K562 (cell line): ENCODE results near the gene ACTL10. TPM values are rescaled to one million over a fixed set of nuclear protein-coding genes. Genes with fewer than 3 reads are reported as not detected.

Experiments used
- ATAC-seq: fragments of 200-7000 bp; cut with Tn5 transposase; 3 replicates; pipeline ENCODE4 v1.9.1; 2020; ENCODE audit warnings: moderate library complexity
- BruUV-seq: library from RNA; stranded (reverse); fragments of 400-500 nt; replicated peaks from 2 replicates; lab custom pipeline; 2021; lab: Mats Ljungman, UMichigan
- CTCF ChIA-PET: fragments of 300-600 bp; formaldehyde crosslinking; extraction: SDS; loops from one replicate; lab custom pipeline; 2021; ENCODE audit warnings: low intra/inter-chr PET ratio; lab: Yijun Ruan, JAX
- POLR2A ChIA-PET: fragments of 300-600, 350-650 bp; sonication (Branson Sonifier 250); formaldehyde crosslinking; extraction: SDS; loops from one replicate; lab custom pipeline; 2021; ENCODE audit warnings: antibody characterized with exemption, inconsistent platforms; lab: Yijun Ruan, JAX
- DNase-seq, 4 experiments: peaks; one replicate each; pipeline versions ENCODE4 v3.0.0 to v3.0.0-alpha.2; 2011 to 2018; ENCODE audit warnings: low spot score in 3 of 4, mixed read lengths in 3 of 4; ENCODE audit errors: extremely low read depth in 1 of 4
- FAIRE-seq: peaks from 2 replicates; lab custom pipeline; 2011; peaks lifted over from hg19 to GRCh38; lab: Jason Lieb, UNC
- H2AFZ ChIP-seq: 2 replicates; pipeline ENCODE4 v1.6.0; 2011; ENCODE audit warnings: low read depth, low read length, control low read depth, inconsistent platforms
- H3K27ac ChIP-seq: fragments of 200-600 bp; 3 replicates; pipeline ENCODE4 v1.8.0; 2011; ENCODE audit warnings: low read depth, mild to moderate bottlenecking, control low read depth, inconsistent platforms, low read length, moderate library complexity, mixed read lengths; ENCODE audit errors: extremely low read depth
- H3K27me3 ChIP-seq, 2 experiments: fragments of 300-600 bp in 1 of 2; 2 replicates in 1 of 2; 3 replicates in 1 of 2; pipeline versions ENCODE4 v1.6.0 to v1.8.0; 2011; ENCODE audit warnings: inconsistent platforms in 2 of 2, low read length in 2 of 2, mild to moderate bottlenecking in 1 of 2, mixed read lengths in 1 of 2, moderate library complexity in 1 of 2; ENCODE audit not compliant: control insufficient read depth in 2 of 2, insufficient read depth in 2 of 2
- H3K36me3 ChIP-seq: fragments of 300-600 bp; 3 replicates; pipeline ENCODE4 v1.8.0; 2011; ENCODE audit warnings: mild to moderate bottlenecking, low read length, inconsistent platforms; ENCODE audit not compliant: control insufficient read depth, insufficient read depth
- H3K4me1 ChIP-seq, 2 experiments: fragments of 200-600 bp in 1 of 2; replicated peaks in 1 of 2; 2 replicates in 1 of 2; 3 replicates in 1 of 2; pipeline versions ENCODE4 v1.5.1 to v1.8.0; 2011; ENCODE audit warnings: inconsistent platforms in 2 of 2, low read length in 2 of 2, mild to moderate bottlenecking in 1 of 2, mixed read lengths in 1 of 2, moderate library complexity in 1 of 2; ENCODE audit not compliant: control insufficient read depth in 2 of 2, insufficient read depth in 2 of 2
- H3K4me2 ChIP-seq: 2 replicates; pipeline ENCODE4 v1.6.1; 2011; ENCODE audit warnings: low read length, control low read depth, inconsistent platforms, mixed read lengths; ENCODE audit not compliant: insufficient read depth
- H3K4me3 ChIP-seq: fragments of 200-600 bp; sonication (generic), shearing (Covaris generic); 2 replicates; pipeline ENCODE4 v1.5.1; 2016; ENCODE audit warnings: control low read depth, inconsistent platforms
- H3K79me2 ChIP-seq: fragments of 200-600 bp; 3 replicates; pipeline ENCODE4 v1.8.0; 2011; ENCODE audit warnings: low read length, inconsistent platforms; ENCODE audit not compliant: control insufficient read depth, insufficient read depth
- H3K9ac ChIP-seq, 2 experiments: 2 replicates each; pipeline versions ENCODE4 v1.6.0 to v1.6.1; 2011; ENCODE audit warnings: low read depth in 2 of 2, low read length in 2 of 2, control low read depth in 1 of 2, inconsistent platforms in 1 of 2, mild to moderate bottlenecking in 1 of 2, mixed read lengths in 1 of 2; ENCODE audit not compliant: insufficient read depth in 1 of 2
- H3K9me1 ChIP-seq: one replicate; pipeline ENCODE4 v1.6.0; 2011; ENCODE audit warnings: inconsistent platforms, mild to moderate bottlenecking, low read length, moderate library complexity; ENCODE audit not compliant: control insufficient read depth, insufficient read depth
- H3K9me3 ChIP-seq: replicated peaks from 2 replicates; pipeline ENCODE4 v1.5.1; 2011; ENCODE audit warnings: low read depth, low read length, inconsistent platforms; ENCODE audit not compliant: control insufficient read depth, insufficient read depth
- H4K20me1 ChIP-seq: replicated peaks from 2 replicates; pipeline ENCODE4 v1.6.1; 2011; ENCODE audit warnings: low read length, inconsistent platforms, mixed read lengths; ENCODE audit not compliant: control insufficient read depth, insufficient read depth
- BHLHE40 ChIP-seq: IDR thresholded peaks from 2 replicates; pipeline ENCODE4 v1.6.1; 2011; ENCODE audit warnings: low read length, improper control_type of control experiment
- HNRNPUL1 ChIP-seq: fragments of 200-400 bp; formaldehyde crosslinking; IDR thresholded peaks from 2 replicates; pipeline ENCODE4 v1.6.1; 2017; ENCODE audit warnings: low read length
- ZKSCAN1 ChIP-seq: fragments of 150-350 bp; IDR thresholded peaks from 2 replicates; pipeline ENCODE4 v1.6.1; 2016; ENCODE audit warnings: low read depth, low read length
- WGBS: fragments of 100-300 bp; shearing (Covaris generic); methylation state at CpG from one replicate; pipeline ENCODE4 v1.1.6; 2016; ENCODE audit warnings: low coverage, mixed read lengths; ENCODE audit not compliant: insufficient coverage; ENCODE audit errors: missing lambda C conversion rate; 5-methylcytosine and 5-hydroxymethylcytosine counted together
- in situ Hi-C: fragments of 300-500 bp; cut with MboI; formaldehyde crosslinking; loops from 4 replicates; pipeline ENCODE4 v1.15.0; 2018; ENCODE audit warnings: inconsistent platforms, mixed read lengths
- intact Hi-C: fragments of 100-400 bp; cut with micrococcal nuclease; formaldehyde crosslinking; loops from 2 replicates; pipeline ENCODE4 v1.14.2; 2022
- polyA plus RNA-seq, 8 experiments: library from polyadenylated mRNA; depleted of rRNA in 4 of 8; stranded (reverse) in 5 of 8; unstranded in 3 of 8; fragments of >200 nt; fragmentation: Nextera tagmentation in 2 of 8; fragmentation: Illumina TruSeq in 1 of 8; extraction: Ambion mirVana in 2 of 8; extraction: Trizol in 1 of 8; gene quantifications; 2 replicates each; pipeline versions ENCODE4 v1.2.1 to v1.2.3, GENCODE V29; 2011 to 2014; ENCODE audit warnings: inconsistent platforms in 1 of 8, missing spikeins in 1 of 8
- total RNA-seq, 7 experiments: library from RNA; depleted of rRNA in 6 of 7; stranded (reverse); fragments of >200 nt in 6 of 7; fragmentation: Illumina TruSeq in 2 of 7; extraction: Trizol in 2 of 7; gene quantifications; 2 replicates each; pipeline versions ENCODE4 v1.2.1 to v1.2.3, GENCODE V29; 2011 to 2021; ENCODE audit warnings: low replicate concordance in 1 of 7
- TF ChIP-seq, protein P1 (sequence below): fragments of 450-650 bp; formaldehyde crosslinking; IDR thresholded peaks from 2 replicates; pipeline ENCODE4 v1.4.0; 2020; ENCODE audit warnings: mild to moderate bottlenecking, mixed read lengths
- TF ChIP-seq, protein P2 (sequence below): fragments of 250-450 bp; sonication (Bioruptor Pico); IDR thresholded peaks from 2 replicates; pipeline ENCODE4 v1.5.1; 2021; ENCODE audit warnings: mild to moderate bottlenecking
- TF ChIP-seq, protein P3 (sequence below): IDR thresholded peaks from 3 replicates; pipeline ENCODE4 v1.6.1; 2011; ENCODE audit warnings: borderline replicate concordance, mild to moderate bottlenecking, moderate library complexity; ENCODE audit not compliant: insufficient read length; ENCODE audit errors: extremely low read depth

The ACTL10 gene
- total and polyA plus RNA-seq, 9 of the 15 experiments (the other 6 are each of a cell fraction or from before 2014, with no cell fraction given), result 0.07 to 0.14 TPM; not detected in 7

- no peaks in the 10 kb centered on the region for H4K20me1 ChIP-seq
- H3K4me2 ChIP-seq, result 0 out of 2 replicates have a peak overlapping the region, but pooled peaks have one; percentile 3
- no peaks in the 10 kb centered on the region for H3K27me3 ChIP-seq
- BruUV-seq, result no TSS peak
- no peak overlapping the region for H3K4me3 ChIP-seq
- TF ChIP-seq HNRNPUL1, result no peak
- peak; percentile 43 for TF ChIP-seq BHLHE40
- TF ChIP-seq ZKSCAN1, result peak; percentile 79
- FAIRE-seq (no peak), DNase-seq (no peak), ATAC-seq (no peak)
- H3K27ac ChIP-seq, result peak overlapping the region; percentile 15; the same call in 2 of the 3 replicates
- no peaks in the 10 kb centered on the region for H3K9me1 ChIP-seq
- peaks cover 31% of the 10 kb centered on the region; the same call in 2 of the 3 replicates for H3K36me3 ChIP-seq
- CTCF ChIA-PET, result no interaction called here
- 65% methylated on average over 12 of the region's 14 CpGs for WGBS
- H3K4me1 ChIP-seq, result peaks cover 19 to 27% of the 10 kb centered on the region in 2 experiments
- no peaks in the 10 kb centered on the region for H3K79me2 ChIP-seq
- POLR2A ChIA-PET, result interaction anchor here (1.1 kb wide), 1 partner anchor 9 kb away, joined by 5 read pairs; the partner anchor contains the start of gene PXMP4
- intact Hi-C loops, result no loop called here
- H3K9ac ChIP-seq, result peak overlapping the region in 1 of 2 experiments; percentile 85; a peak in 2 of 4 replicates
- no peak overlapping the region for H2AFZ ChIP-seq
- H3K9me3 ChIP-seq, result no peaks in the 10 kb centered on the region
- in situ Hi-C loops, result no loop called here
Measured at GRCh38 chr20:33710681-33711445, 44.1 kb downstream of the ACTL10 start.

GRCh38 chr20:33711446-33711738, 44.6 kb downstream of the ACTL10 start:
- H3K9me3 ChIP-seq, result no peaks in the 10 kb centered on the region
- CTCF ChIA-PET, result no interaction called here
- WGBS, result 54% methylated on average over 1 of the region's 1 CpG
- H3K36me3 ChIP-seq, result peaks cover 30% of the 10 kb centered on the region; the same call in 2 of the 3 replicates
- peak overlapping the region in 1 of 2 experiments; percentile 85; a peak in 2 of 4 replicates for H3K9ac ChIP-seq
- TF ChIP-seq, protein P1, sequence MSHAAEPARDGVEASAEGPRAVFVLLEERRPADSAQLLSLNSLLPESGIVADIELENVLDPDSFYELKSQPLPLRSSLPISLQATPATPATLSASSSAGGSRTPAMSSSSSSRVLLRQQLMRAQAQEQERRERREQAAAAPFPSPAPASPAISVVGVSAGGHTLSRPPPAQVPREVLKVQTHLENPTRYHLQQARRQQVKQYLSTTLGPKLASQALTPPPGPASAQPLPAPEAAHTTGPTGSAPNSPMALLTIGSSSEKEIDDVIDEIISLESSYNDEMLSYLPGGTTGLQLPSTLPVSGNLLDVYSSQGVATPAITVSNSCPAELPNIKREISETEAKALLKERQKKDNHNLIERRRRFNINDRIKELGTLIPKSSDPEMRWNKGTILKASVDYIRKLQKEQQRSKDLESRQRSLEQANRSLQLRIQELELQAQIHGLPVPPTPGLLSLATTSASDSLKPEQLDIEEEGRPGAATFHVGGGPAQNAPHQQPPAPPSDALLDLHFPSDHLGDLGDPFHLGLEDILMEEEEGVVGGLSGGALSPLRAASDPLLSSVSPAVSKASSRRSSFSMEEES (CRISPR knock-in tag), result no peak
- TF ChIP-seq, protein P2, sequence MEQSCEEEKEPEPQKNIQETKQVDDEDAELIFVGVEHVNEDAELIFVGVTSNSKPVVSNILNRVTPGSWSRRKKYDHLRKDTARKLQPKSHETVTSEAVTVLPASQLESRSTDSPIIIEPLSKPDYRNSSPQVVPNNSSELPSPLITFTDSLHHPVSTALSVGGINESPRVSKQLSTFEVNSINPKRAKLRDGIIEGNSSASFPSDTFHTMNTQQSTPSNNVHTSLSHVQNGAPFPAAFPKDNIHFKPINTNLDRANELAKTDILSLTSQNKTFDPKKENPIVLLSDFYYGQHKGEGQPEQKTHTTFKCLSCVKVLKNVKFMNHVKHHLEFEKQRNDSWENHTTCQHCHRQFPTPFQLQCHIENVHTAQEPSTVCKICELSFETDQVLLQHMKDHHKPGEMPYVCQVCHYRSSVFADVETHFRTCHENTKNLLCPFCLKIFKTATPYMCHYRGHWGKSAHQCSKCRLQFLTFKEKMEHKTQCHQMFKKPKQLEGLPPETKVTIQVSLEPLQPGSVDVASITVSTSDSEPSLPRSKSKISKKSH, result no peak
- TF ChIP-seq, protein P3, sequence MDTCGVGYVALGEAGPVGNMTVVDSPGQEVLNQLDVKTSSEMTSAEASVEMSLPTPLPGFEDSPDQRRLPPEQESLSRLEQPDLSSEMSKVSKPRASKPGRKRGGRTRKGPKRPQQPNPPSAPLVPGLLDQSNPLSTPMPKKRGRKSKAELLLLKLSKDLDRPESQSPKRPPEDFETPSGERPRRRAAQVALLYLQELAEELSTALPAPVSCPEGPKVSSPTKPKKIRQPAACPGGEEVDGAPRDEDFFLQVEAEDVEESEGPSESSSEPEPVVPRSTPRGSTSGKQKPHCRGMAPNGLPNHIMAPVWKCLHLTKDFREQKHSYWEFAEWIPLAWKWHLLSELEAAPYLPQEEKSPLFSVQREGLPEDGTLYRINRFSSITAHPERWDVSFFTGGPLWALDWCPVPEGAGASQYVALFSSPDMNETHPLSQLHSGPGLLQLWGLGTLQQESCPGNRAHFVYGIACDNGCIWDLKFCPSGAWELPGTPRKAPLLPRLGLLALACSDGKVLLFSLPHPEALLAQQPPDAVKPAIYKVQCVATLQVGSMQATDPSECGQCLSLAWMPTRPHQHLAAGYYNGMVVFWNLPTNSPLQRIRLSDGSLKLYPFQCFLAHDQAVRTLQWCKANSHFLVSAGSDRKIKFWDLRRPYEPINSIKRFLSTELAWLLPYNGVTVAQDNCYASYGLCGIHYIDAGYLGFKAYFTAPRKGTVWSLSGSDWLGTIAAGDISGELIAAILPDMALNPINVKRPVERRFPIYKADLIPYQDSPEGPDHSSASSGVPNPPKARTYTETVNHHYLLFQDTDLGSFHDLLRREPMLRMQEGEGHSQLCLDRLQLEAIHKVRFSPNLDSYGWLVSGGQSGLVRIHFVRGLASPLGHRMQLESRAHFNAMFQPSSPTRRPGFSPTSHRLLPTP, result no peak
- TF ChIP-seq, all 486 proteins: peak for 0
- in situ Hi-C loops, result no loop called here
- no peak overlapping the region for H3K4me3 ChIP-seq
- DNase-seq (no peak), FAIRE-seq (no peak), ATAC-seq (no peak)
- POLR2A ChIA-PET, result interaction anchor here (1.1 to 1.2 kb wide), 2 partner anchors 8 to 10 kb away, joined by 4 to 5 read pairs; partner anchors contain the start of gene PXMP4
- H2AFZ ChIP-seq, result no peak overlapping the region
- no peak overlapping the region for H3K27ac ChIP-seq
- peaks cover 19 to 27% of the 10 kb centered on the region in 2 experiments for H3K4me1 ChIP-seq
- H4K20me1 ChIP-seq, result no peaks in the 10 kb centered on the region
- H3K79me2 ChIP-seq, result no peaks in the 10 kb centered on the region
- H3K27me3 ChIP-seq, result no peaks in the 10 kb centered on the region
- no peaks in the 10 kb centered on the region for H3K9me1 ChIP-seq
- intact Hi-C loops, result no loop called here
- no TSS peak for BruUV-seq
- H3K4me2 ChIP-seq, result no peak overlapping the region
